Adrenal gland (tissue), 5 donors: ENCODE results near the gene LEFTY1.

Experiments
- CTCF ChIP-seq, 6 experiments: fragments of 450-650 bp in 4 of 6; fragments of 200-600 bp in 2 of 6; sonication (generic) in 1 of 6; IDR thresholded peaks; 1 replicate in 5 of 6; 2 replicates in 1 of 6; pipeline versions ENCODE4 v1.5.1 to v1.8.0; 2016 to 2021; ENCODE audit warnings: antibody characterized with exemption in 6 of 6, mild to moderate bottlenecking in 2 of 6, moderate library complexity in 1 of 6
- POLR2A ChIP-seq, 2 donors: fragments of 450-650 bp; IDR thresholded peaks; one replicate each; pipeline ENCODE4 v1.6.1; 2017; ENCODE audit warnings: antibody characterized with exemption in 2 of 2, mild to moderate bottlenecking in 2 of 2, moderate library complexity in 1 of 2
- donor health status: DM: no; HTN: no; CAD: no.

GRCh38 chr1:225890346-225891228 lies 1.6 kb upstream of the LEFTY1 start:
- TF ChIP-seq CTCF (IDR thresholded peaks at IDR 0.05): no peak
- no peak for TF ChIP-seq POLR2A (IDR thresholded peaks at IDR 0.05)
